Kidney tubule cell (primary cell): Measurements from ENCODE around the gene GPR3.
A peak's percentile ranks its signal among the peaks of the same experiment; 100 is the strongest.
"Not testable (repeated sequence)": the region's sequence is repeated elsewhere in the genome, so short reads cannot be mapped to it uniquely, and the experiment has no call there.

Source experiments
- DNase-seq: peaks from one replicate; pipeline ENCODE4 v3.0.0-alpha.2; 2018; ENCODE audit warnings: low spot score

Gene GPR3

DNA sequence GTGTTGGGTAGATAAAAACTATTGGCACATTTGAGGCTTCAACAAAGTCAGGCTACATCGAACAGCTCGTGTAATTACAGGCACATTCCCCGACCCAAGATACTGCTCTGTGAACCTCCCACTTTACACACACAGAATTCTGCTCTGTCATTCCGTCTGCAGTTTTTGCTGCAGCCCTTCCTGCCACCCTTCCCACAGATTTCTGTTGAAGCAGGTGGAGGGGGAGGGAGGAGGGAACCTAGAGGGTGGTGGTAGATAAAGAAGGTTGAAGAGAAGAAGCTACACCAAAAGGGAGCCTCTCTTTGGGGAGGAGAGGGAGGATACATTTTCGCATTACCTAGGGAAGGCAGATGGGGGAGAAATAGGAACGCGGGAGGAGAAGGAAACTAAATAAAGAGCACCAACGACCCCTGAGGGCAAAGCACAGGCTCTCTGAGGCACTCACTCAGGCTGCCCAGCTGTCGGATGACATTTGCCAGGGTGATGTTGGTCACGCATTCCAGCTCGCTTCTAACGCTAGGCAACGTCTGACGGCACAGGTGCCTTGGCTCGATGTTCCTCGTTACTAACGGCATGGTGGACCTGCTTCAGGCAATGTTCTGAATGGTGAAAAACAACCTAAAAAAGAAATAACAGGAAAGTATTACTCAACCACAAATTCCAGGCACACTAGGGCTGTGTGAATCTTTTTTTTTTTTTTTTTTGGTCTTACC lies 36.0 kb downstream of the GPR3 start:
- DNase-seq, result peak; percentile 35

DNA sequence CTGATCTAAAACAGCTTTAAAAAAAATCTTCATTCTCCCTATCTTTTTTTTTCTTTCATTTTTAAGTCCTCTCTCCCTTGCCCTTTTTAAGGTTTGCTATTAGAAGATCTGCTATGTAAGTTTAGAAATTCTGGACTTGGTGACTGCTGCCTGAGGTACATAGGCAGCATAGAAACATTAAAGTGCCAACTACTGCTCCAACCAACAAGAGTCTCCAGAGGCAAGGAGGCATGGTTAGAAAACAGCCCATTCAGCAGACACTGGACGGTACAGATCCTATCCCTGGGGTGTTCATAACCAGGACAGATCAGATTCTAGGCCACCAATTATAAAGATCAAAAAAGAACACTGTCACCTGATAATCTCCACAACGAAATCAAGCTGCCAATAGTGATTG lies 36.6 kb downstream of the GPR3 start:
- no peak for DNase-seq

DNA sequence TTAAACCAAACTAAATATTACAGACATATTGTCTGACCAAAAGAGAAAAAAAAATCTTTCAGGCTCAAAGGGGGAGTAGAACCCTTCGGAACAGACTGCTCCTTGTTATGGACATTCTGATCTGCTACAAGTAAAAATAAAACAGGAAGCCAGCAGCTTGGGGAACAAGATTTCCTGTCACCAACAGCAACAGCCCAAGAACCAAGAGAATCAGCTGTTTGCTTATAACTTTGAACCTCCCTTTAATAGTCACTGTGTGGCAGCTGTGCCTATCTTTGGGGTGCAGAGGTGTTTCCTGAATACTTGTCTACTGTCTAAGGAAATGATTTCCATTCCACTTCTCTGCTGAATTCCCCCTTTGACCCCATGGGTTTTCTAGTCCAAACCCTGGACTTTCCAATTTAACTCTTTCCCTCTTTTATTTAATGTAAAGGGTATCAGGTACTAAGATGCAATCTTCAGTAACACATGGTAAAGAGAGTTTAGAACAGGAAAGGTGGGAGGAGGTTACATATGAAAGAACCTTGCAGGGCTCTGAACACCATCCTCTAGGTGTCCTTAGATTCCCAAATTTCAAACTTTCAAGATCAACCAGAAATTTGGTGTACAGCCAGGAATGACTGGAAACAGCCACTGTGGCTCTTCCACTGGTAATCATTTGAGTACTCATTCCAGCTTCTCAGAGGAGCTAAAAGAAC lies 38.6 kb downstream of the GPR3 start:
- no peak for DNase-seq

DNA sequence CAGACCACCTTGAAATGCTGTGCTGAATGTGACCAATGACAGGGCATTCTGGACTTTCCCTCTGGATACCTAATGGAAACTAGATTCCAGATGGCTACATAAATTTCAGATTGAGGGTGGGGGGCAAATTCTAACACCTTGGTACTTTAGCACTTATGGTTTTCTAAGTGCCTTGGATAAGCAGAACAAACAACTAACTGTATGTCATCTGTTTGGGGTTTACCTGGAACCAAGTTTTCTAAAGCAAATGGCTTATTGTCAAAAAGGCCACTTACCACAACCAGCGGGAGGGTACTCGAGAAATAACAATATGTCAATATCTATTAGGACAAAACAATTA lies 39.1 kb downstream of the GPR3 start:
- no peak for DNase-seq

DNA sequence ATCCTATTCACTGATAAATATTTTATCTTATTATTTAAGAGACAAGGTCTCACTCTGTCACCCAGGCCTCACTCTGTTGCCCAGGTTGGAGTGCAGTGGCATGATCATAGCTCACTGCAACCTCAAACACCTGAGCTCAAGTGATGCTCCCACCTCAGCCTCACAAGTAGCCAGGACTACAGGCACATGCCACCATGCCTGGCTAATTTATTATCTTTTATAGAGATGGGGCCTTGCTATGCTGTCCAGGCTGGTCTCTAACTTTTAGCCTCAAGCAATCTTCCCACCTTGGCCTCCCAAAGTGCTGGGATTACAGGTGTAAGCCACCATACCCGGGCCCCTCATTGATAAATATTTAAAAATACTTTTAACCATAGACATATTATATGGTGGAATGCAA lies 40.3 kb downstream of the GPR3 start:
- not testable (repeated sequence) for DNase-seq

DNA sequence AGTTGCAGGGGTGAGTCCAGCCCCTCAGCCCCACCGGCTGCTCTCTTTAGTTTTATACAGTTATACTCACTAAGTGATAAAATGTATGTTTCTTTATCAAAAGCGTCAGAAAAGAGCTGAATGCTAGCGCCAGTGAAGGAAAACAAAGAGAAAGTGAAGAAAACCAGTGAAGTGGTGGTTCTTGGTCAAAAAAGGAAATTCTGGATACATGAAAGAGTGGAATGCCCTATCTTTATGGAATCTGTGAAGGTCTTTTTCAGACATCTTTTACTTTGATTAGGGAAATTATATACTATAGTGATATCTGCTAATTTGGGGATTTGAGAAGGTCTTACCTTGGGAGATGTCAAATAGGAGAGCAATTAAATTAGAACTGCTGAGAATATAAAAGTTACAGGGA lies 41.3 kb downstream of the GPR3 start:
- no peak for DNase-seq

DNA sequence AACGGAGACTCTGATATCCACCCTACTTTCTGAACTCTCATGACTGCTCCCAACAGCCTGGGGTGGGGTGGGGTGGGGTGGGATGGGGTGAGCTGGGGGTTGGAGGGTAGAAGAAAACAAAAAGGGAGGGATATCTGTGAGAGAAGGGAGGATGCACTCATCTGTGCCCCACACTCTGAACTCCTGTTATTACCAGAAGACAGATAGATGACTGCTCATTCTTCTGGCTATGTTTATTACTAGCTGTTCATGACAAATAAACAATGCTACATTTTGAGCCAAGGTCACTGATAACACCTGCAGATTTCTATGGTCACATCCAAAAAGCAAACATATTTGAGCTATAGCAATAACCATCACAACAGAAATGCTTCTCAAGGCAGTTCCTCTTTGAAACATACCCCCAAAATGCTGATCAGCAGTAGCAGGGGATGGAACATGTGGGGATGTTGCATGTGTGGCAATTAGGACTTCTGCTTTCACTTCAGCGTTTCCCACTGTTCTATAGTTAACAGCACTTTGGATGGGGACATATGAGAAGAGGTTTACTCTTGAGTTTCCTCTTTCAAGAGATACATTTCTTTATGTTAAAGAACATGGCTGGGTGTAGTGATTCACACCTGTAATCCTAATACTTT lies 43.3 kb downstream of the GPR3 start:
- DNase-seq, result no peak

DNA sequence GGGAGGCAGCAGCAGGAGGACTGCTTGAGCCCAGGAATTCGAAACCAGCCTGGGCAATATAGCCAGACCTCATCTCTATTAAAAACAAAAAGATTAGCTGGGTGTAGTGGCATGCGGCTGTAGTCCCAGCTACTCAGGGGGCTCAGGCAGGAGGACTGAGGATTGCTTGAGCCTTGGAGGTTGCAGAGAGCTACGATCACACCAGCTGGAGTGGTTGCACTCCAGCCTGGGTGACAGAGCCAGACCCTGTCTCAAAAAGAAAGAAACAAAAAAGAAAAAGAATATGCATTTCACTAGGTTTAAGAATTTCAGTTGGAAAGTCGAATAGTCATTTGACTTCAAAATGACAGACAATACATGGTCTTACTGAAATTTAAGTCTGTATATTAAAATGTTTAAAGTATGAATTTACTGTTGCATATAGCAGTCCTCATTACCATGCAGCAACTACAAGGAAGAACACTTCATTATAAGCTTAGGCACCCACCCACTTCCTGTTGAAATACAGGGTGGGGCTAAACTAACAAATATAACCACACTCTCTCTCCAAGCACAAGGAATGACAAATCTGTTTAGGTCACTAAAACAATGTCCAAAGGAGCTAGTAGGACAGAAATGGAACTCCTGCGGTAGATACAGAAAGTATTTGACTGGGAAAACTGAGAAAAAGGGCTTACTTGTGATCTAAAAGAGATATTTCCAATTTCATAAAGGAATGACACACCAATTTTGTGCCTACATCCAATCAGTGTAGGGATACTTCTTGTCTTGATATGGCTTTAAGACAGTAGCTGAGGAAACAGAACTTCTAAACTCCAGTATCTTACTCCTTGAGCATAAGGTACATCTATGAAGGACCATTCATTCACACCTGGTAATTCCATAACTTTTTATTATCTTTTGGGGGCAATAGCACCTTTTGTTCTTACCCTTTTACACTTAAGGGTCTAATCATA lies 44.1 kb downstream of the GPR3 start:
- peak; percentile 71 for DNase-seq

DNA sequence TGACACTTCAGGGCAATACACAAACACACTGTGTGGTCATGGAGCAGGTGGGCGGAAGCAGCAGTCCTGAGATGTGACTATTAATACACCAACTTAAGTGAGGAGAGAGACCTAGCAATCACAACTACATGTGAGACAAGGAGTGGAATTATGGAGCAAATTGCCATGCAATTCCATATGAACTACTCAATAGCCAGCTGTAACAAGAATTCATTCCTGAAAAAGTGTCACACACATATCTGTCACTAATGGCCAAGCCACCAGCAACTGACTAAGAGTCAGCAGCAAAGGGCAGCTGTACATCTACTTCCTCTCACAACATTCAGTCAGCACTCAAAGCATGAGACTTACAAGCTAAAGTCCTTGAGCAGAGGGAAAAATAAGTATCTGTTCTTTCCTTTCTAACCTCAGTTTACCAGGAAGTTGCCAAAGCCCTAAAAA lies 46.2 kb downstream of the GPR3 start:
- DNase-seq, result peak; percentile 27

DNA sequence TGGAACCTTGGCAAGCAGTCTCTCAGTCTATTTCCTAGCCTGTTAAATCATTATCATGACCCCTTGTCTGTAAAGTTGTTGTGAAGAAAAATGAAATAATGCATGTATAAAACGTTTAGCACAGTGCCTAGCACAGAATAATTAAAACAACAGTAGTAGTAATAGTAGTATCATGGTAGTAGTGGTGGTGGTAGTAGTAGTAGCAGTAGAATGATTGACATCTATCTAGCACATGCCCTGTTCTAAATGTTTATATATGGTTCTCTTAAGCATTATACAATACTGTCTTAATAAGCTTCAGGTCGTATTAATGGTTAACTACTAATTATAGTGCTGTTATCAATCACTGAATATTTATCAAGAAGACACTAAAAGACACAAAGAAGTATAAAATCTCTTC lies 46.7 kb downstream of the GPR3 start:
- DNase-seq, result no peak

DNA sequence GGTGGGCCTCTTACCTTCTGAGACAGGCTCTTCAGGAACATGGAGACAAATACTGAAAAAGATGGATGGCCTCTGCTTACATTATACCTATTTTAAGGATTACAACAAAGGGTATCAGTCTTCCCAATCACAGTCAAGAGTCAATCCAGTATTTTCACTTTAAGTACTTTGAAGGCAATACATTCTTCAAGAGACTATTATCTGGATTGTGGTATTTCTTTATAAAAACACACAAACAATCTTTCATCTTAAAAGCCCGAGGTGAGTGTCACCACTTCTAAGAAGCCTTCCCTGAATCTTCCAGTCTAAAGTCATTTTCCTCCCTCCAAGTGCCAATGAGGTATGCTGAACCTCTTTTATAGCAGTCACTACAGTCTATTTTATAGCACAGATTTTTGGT lies 52.2 kb downstream of the GPR3 start:
- DNase-seq, result no peak
